HUES64 (cell line): ENCODE results near the gene CFAP58.

Experiments
- H3K27ac ChIP-seq: 2 replicates; pipeline ENCODE4 v1.7.0; 2013; ENCODE audit warnings: low read depth, low read length, inconsistent platforms
- H3K27me3 ChIP-seq: 2 replicates; pipeline ENCODE4 v1.6.1; 2013; ENCODE audit warnings: mild to moderate bottlenecking, low read length; ENCODE audit not compliant: insufficient read depth
- H3K36me3 ChIP-seq: 2 replicates; pipeline ENCODE4 v1.6.1; 2013; ENCODE audit warnings: mild to moderate bottlenecking, low read length; ENCODE audit not compliant: insufficient read depth
- H3K4me1 ChIP-seq: 2 replicates; pipeline ENCODE4 v1.6.1; 2013; ENCODE audit warnings: mild to moderate bottlenecking, low read length, moderate library complexity; ENCODE audit not compliant: insufficient read depth
- H3K4me3 ChIP-seq: 2 replicates; pipeline ENCODE4 v1.5.1; 2013; ENCODE audit warnings: mild to moderate bottlenecking, low read length, moderate library complexity
- H3K9ac ChIP-seq: 2 replicates; pipeline ENCODE4 v1.6.1; 2013; ENCODE audit warnings: mild to moderate bottlenecking, low read depth, low read length
- H3K9me3 ChIP-seq: 2 replicates; pipeline ENCODE4 v1.6.1; 2013; ENCODE audit warnings: low read depth, low read length; ENCODE audit not compliant: insufficient read depth
- WGBS: fragments of 150-250, 120-280 bp; methylation state at CpG from one replicate; pipeline ENCODE4 v1.1.7; 2013; ENCODE audit warnings: missing lambda C conversion rate; 5-methylcytosine and 5-hydroxymethylcytosine counted together

CFAP58 gene

GRCh38 chr10:104387130-104387888, 33.7 kb downstream of the CFAP58 start:
- no peak overlapping the region for H3K4me3 ChIP-seq
- no peak overlapping the region for H3K9ac ChIP-seq
- H3K9me3 ChIP-seq, result no peaks in the 10 kb centered on the region
- 90% methylated on average over 6 of the region's 6 CpGs for WGBS
- no peaks in the 10 kb centered on the region for H3K27me3 ChIP-seq
- no peak overlapping the region for H3K27ac ChIP-seq
- no peaks in the 10 kb centered on the region for H3K36me3 ChIP-seq
- 0 out of 2 replicates have a peak, but pooled peaks cover 4% of the 10 kb centered on the region for H3K4me1 ChIP-seq

- no peak overlapping the region for H3K27ac ChIP-seq
- 94% methylated on average over 3 of the region's 3 CpGs for WGBS
- no peak overlapping the region for H3K4me3 ChIP-seq
- no peaks in the 10 kb centered on the region for H3K9me3 ChIP-seq
- H3K9ac ChIP-seq, result no peak overlapping the region
- no peaks in the 10 kb centered on the region for H3K36me3 ChIP-seq
- H3K27me3 ChIP-seq, result no peaks in the 10 kb centered on the region
- H3K4me1 ChIP-seq, result 0 out of 2 replicates have a peak, but pooled peaks cover 4% of the 10 kb centered on the region
Observed at GRCh38 chr10:104388830-104389229, 35.2 kb downstream of the CFAP58 start.

GRCh38 chr10:104391150-104391968, 37.7 kb downstream of the CFAP58 start:
- Histone ChIP-seq H3K27me3 (no peaks in the 10 kb centered on the region), H3K4me1 (0 out of 2 replicates have a peak, but pooled peaks cover 4% of the 10 kb centered on the region), H3K4me3 (no peak overlapping the region), H3K36me3 (no peaks in the 10 kb centered on the region), H3K9me3 (no peaks in the 10 kb centered on the region), H3K27ac (no peak overlapping the region), H3K9ac (no peak overlapping the region)
- WGBS, result 93% methylated on average over 7 of the region's 8 CpGs

- Histone ChIP-seq H3K4me1 (0 out of 2 replicates have a peak, but pooled peaks cover 4% of the 10 kb centered on the region), H3K4me3 (no peak overlapping the region), H3K27ac (no peak overlapping the region), H3K27me3 (no peaks in the 10 kb centered on the region), H3K9me3 (no peaks in the 10 kb centered on the region), H3K9ac (no peak overlapping the region), H3K36me3 (no peaks in the 10 kb centered on the region)
- WGBS, result 100% methylated on average over 1 of the region's 1 CpG
Observed at GRCh38 chr10:104391969-104392296, 38.3 kb downstream of the CFAP58 start.

- H3K9me3 ChIP-seq, result no peaks in the 10 kb centered on the region
- no peak overlapping the region for H3K4me3 ChIP-seq
- H3K36me3 ChIP-seq, result no peaks in the 10 kb centered on the region
- WGBS, result 88% methylated on average over 5 of the region's 5 CpGs
- no peak overlapping the region for H3K9ac ChIP-seq
- 0 out of 2 replicates have a peak, but pooled peaks cover 4% of the 10 kb centered on the region for H3K4me1 ChIP-seq
- no peak overlapping the region for H3K27ac ChIP-seq
- H3K27me3 ChIP-seq, result no peaks in the 10 kb centered on the region
Observed at GRCh38 chr10:104393387-104393786, 39.8 kb downstream of the CFAP58 start.

GRCh38 chr10:104396581-104396980, 42.9 kb downstream of the CFAP58 start:
- WGBS, result 83% methylated on average over 1 of the region's 2 CpGs
- H3K9ac ChIP-seq, result no peak overlapping the region

GRCh38 chr10:104403636-104404035, 50.0 kb downstream of the CFAP58 start:
- H3K36me3 ChIP-seq, result no peaks in the 10 kb centered on the region
- no peak overlapping the region for H3K4me3 ChIP-seq
- no peaks in the 10 kb centered on the region for H3K27me3 ChIP-seq
- H3K27ac ChIP-seq, result no peak overlapping the region
- 0 out of 2 replicates have a peak, but pooled peaks cover 4% of the 10 kb centered on the region for H3K4me1 ChIP-seq
- H3K9ac ChIP-seq, result no peak overlapping the region
- no peaks in the 10 kb centered on the region for H3K9me3 ChIP-seq
- WGBS, result 82% methylated on average over 8 of the region's 8 CpGs

More at GRCh38 chr10:104396581-104396980, 42.9 kb downstream of the CFAP58 start:
- H3K9me3 ChIP-seq, result no peaks in the 10 kb centered on the region
- no peak overlapping the region for H3K4me3 ChIP-seq
- H3K36me3 ChIP-seq, result no peaks in the 10 kb centered on the region
- no peaks in the 10 kb centered on the region for H3K27me3 ChIP-seq
- H3K27ac ChIP-seq, result no peak overlapping the region
- 0 out of 2 replicates have a peak, but pooled peaks cover 1% of the 10 kb centered on the region for H3K4me1 ChIP-seq

- H3K27ac ChIP-seq, result no peak overlapping the region
- H3K9me3 ChIP-seq, result no peaks in the 10 kb centered on the region
- H3K9ac ChIP-seq, result no peak overlapping the region
- H3K4me3 ChIP-seq, result no peak overlapping the region
- no peaks in the 10 kb centered on the region for H3K36me3 ChIP-seq
- H3K4me1 ChIP-seq, result 0 out of 2 replicates have a peak, but pooled peaks cover 4% of the 10 kb centered on the region
- 74% methylated on average over 7 of the region's 7 CpGs for WGBS
- no peaks in the 10 kb centered on the region for H3K27me3 ChIP-seq
Observed at GRCh38 chr10:104406715-104407650, 53.4 kb downstream of the CFAP58 start.

GRCh38 chr10:104413528-104413927, 59.9 kb downstream of the CFAP58 start:
- Histone ChIP-seq H3K4me1 (no peaks in the 10 kb centered on the region), H3K4me3 (no peak overlapping the region), H3K36me3 (no peaks in the 10 kb centered on the region), H3K27ac (no peak overlapping the region), H3K27me3 (no peaks in the 10 kb centered on the region), H3K9ac (no peak overlapping the region), H3K9me3 (no peaks in the 10 kb centered on the region)
- 93% methylated on average over 1 of the region's 1 CpG for WGBS

GRCh38 chr10:104415526-104416165, 62.0 kb downstream of the CFAP58 start:
- 94% methylated on average over 7 of the region's 7 CpGs for WGBS
- no peaks in the 10 kb centered on the region for H3K36me3 ChIP-seq
- 0 out of 2 replicates have a peak, but pooled peaks cover 2% of the 10 kb centered on the region for H3K4me1 ChIP-seq
- H3K9ac ChIP-seq, result no peak overlapping the region
- no peaks in the 10 kb centered on the region for H3K9me3 ChIP-seq
- H3K27ac ChIP-seq, result no peak overlapping the region
- no peak overlapping the region for H3K4me3 ChIP-seq
- H3K27me3 ChIP-seq, result no peaks in the 10 kb centered on the region
